Epithelial cell of proximal tubule (primary cell): Measurements from ENCODE around the gene UBR4. TPM values are rescaled to one million over a fixed set of nuclear protein-coding genes. Genes with fewer than 3 reads are reported as not detected.

Experiments
- DNase-seq: peaks from one replicate; pipeline ENCODE4 v3.0.0-alpha.2; 2011; ENCODE audit warnings: low read depth
- H3K4me3 ChIP-seq: 2 replicates; pipeline ENCODE4 v1.5.1; 2011; ENCODE audit warnings: low read depth, mild to moderate bottlenecking, low read length
- CTCF ChIP-seq: conservative IDR thresholded peaks from 2 replicates; pipeline ENCODE4 v1.5.1; 2012; ENCODE audit warnings: low read depth, mild to moderate bottlenecking, low read length
- total RNA-seq: library from RNA; depleted of rRNA; stranded (reverse); fragments of >200 nt; gene quantifications from 2 replicates; pipeline ENCODE4 v1.2.3, GENCODE V29; 2015

UBR4 gene
- total RNA-seq, 1 donor from 2014 or later = 78.3 TPM

GRCh38 chr1:19073311-19074186 is 136.5 kb downstream of the UBR4 start:
- no peak for DNase-seq
- TF ChIP-seq CTCF = no peak
- no peak overlapping the region for H3K4me3 ChIP-seq

- no peak overlapping the region for H3K4me3 ChIP-seq
- DNase-seq = no peak
- no peak for TF ChIP-seq CTCF
Measured at GRCh38 chr1:19072285-19072981, 137.6 kb downstream of the UBR4 start.

GRCh38 chr1:19071674-19072281 is 138.3 kb downstream of the UBR4 start:
- no peak for TF ChIP-seq CTCF
- H3K4me3 ChIP-seq = no peak overlapping the region
- DNase-seq = no peak

- H3K4me3 ChIP-seq = no peak overlapping the region
- TF ChIP-seq CTCF = no peak
- DNase-seq = no peak
Measured at GRCh38 chr1:19070891-19071621, 139.0 kb downstream of the UBR4 start.

GRCh38 chr1:19070197-19070651 is 139.8 kb downstream of the UBR4 start:
- no peak overlapping the region for H3K4me3 ChIP-seq
- no peak for DNase-seq
- TF ChIP-seq CTCF = no peak

GRCh38 chr1:19068639-19069276 is 141.3 kb downstream of the UBR4 start:
- no peak for TF ChIP-seq CTCF
- no peak overlapping the region for H3K4me3 ChIP-seq
- DNase-seq = no peak
